HG02678 (cell line): ENCODE results near the gene HSD17B11.
"Not testable (repeated sequence)": the region's sequence is repeated elsewhere in the genome, so short reads cannot be mapped to it uniquely, and the experiment has no call there.

Experiments used
- ATAC-seq: cut with Tn5 transposase; IDR thresholded peaks from one replicate; pipeline ENCODE4 v1.9.1; 2021; ENCODE audit warnings: mild to moderate bottlenecking, moderate library complexity; ENCODE audit not compliant: unreplicated experiment

The HSD17B11 gene, protein sequence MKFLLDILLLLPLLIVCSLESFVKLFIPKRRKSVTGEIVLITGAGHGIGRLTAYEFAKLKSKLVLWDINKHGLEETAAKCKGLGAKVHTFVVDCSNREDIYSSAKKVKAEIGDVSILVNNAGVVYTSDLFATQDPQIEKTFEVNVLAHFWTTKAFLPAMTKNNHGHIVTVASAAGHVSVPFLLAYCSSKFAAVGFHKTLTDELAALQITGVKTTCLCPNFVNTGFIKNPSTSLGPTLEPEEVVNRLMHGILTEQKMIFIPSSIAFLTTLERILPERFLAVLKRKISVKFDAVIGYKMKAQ

DNA sequence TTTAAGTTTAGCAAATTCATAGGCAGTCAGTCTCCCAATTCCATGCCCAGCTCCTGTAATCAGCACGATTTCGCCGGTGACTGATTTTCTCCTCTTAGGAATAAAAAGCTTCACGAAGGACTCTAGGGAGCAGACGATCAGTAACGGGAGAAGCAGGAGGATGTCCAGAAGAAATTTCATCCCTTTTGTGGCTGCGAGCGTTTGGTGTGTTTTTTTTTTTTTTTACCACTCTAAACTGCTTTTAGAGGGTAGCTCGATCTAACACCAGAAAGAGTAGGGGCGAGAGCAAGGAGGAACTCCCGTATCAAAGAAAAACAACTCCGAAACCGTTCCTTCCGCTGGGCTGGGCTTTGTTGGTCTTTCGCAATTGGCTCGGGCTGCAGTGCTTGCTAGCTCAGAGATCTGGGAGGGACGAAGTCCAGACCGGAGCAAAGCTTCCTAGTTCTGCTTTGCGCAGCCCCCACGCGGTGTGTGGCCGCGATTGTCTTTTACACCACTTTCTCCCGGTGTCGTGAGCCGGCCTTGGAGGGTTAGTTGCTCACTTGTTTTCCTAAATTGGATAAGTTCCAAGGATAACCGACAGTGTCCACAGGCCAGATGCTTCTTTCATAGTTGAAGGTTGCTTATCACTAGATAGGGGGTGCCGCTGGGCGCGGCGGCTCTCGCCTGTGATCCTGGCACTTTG lies at the start of gene HSD17B11:
Gene HSD17B11, minus strand, starts transcription at position 298 of the 685 bp plus-strand sequence. Its CDS starts 118 bp downstream, at position 180.
- ATAC-seq = peak; percentile 100

DNA sequence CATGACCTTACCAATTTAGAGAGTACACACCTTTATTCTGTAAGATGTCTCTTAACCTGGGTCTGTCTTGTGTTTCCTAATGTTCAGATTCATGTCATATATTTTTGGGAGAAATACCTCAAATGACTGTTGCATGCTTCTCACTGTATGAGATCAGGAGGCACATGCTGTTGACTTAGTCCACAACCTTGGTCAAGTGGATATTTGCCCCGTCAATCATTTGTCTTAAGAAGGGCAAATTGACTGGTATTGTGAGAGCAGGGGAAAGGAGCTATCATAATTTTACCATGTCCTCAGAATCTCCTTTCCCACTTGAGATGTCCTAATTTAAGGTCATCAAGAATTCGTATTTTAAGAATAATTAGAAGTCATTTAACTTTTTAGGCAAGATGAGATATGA lies 42.4 kb upstream of the HSD17B11 start:
- no peak for ATAC-seq

DNA sequence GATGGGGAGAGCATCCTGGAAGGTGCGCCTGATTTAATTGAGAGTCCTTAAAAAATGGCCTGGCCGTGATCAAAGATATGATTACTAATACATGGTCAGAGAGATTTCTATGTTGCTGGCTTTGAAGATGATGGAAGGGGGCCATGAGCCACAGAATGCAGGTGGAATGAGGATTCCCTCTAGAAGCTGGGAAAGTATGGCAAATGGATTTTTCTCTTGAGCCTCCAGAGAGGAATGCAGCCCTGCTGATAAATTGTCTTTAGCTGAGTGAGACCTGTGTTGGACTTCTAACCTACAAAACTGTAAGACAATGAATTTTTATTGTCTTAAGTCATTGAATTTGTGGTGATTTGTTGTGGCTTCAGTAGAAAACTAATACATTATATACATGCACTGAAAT lies 39.0 kb upstream of the HSD17B11 start:
- ATAC-seq = no peak

DNA sequence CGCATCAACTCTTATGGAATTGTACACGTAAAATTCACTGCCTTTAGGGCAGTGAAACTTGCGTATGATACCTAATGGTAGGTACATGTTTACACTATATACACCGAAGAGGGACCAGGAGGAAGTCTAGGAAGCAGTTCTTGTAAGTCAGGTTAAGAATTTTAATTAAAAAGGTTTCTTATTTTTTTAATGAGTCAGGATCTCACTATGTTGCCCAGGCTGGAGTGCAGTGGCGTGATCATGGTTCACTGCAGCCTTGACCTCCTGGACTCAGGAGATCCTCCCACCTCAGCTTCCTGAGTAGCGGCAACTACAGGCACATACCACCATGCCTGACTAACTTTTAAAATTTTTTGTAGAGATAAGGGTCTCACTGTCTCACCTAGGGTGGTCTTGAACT lies 38.0 kb upstream of the HSD17B11 start:
- no peak for ATAC-seq

DNA sequence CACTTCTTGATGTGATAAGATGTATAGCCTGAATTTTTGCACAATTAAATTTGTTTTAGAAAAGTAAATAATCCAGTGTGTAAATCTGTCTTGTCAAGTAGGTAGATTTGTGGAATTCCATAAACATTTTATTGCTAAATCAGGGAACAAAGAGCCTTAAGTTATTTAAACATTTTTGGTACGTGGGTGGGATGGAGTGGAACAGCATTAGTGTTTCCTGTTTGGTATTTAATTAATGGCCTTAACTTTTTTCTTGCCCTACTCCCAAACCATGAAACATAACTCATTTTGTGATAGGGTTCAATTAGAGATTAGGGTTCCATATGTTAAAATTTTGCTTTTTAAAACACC lies 36.5 kb upstream of the HSD17B11 start:
- ATAC-seq = no peak

DNA sequence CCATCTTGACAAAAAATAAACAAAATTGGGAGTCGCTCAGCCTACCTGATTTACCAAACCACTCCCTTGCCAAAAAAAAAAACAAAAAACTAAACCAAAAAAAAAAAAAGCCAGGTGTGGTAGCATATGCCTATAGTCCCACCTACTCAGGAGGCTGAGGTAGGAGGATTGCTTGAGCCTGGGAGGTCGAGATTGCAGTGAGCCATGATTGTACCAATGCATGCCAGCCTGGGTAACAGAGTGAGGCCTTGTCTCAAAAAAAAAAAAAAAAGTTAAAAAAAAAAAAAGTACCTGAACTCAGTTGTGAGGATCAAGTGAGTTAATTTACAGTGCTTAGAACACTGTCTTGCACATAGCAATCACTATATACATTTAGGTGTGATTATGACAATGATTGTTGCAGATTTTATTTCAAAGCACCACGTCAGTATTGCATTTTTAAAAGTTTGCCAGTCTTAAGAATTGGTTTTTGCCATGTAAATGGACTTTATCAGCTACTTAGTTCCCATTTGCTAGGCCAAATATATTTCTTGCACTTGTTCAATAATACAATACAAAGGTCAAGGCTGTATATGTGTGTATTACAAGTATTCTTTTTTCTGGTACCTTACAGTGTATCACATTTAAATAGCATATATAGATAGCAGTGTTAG lies 36.0 kb upstream of the HSD17B11 start:
- no peak for ATAC-seq

DNA sequence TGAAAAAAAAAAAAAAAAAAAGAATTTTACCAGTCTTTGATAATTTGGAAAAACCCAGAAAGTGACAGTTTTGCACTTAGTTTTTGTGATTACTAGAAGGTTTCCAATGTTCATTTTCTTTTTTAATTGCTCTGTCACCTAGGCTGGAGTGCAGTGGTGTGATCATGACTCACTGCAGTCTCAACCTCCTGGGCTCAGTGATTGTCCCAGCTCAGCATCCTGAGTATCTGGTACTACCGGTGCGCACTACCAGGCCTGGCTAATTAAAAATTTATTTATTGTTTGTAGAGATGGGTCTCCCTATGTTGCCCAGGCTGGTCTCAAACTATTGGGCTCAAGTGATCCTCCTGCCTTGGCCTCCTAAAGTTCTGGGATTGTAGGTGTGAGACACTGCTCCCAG lies 34.7 kb upstream of the HSD17B11 start:
- ATAC-seq = no peak

DNA sequence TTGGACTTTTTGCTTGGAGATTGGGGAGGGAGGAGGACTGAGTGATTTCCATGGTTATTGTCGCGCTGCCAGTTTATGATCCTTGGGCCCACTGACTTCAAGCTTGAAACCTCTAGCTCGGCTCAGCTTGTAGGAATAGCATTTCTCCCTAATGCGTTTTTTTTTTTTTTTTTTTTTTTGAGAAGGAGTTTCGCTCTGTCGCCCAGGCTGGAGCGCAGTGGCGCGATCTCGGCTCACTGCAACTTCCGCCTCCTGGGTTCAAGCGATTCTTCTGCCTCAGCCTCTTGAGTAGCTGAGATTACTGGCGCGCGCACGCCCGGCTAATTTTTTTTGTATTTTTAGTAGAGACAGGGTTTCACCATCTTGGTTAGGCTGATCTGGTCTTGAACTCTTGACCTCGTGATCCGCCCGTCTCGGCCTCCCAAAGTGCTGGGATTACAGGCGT lies 33.1 kb upstream of the HSD17B11 start:
- ATAC-seq = not testable (repeated sequence)

DNA sequence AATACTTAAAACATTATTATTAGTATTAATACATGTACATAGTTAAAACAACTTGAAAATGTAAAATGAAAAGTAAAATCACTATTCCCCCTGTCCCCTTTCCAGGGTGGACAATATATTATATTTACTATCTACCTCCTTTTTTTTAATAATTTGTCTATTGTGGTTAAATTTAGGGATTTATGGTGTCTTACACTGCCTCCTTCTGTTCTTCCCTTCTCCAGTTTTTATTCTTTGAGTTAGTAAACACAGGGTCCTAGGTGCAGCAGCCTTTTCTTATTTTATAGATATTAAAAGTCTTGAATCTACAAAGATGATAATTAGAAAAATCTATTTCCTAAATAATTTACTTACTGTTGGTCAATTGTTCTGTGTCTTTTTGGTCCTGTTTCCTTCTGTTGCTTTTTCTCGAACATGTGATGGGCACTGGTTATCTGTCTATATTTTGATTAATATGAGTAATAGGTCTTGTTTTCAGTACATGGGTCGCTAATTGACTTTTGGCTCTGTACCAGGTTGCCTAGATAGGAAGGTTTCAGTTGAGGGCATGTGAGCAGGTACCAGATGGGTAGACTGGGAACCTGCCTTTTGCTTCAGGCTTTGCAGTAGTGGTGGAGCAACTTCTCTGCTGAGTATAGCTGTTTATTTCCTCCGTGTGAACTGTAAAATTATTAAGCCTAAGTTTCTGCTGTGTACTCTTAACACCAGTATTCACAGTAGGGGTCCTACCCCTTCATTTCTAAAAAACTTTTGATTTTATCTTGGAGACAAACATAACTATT lies 32.5 kb upstream of the HSD17B11 start:
- no peak for ATAC-seq

DNA sequence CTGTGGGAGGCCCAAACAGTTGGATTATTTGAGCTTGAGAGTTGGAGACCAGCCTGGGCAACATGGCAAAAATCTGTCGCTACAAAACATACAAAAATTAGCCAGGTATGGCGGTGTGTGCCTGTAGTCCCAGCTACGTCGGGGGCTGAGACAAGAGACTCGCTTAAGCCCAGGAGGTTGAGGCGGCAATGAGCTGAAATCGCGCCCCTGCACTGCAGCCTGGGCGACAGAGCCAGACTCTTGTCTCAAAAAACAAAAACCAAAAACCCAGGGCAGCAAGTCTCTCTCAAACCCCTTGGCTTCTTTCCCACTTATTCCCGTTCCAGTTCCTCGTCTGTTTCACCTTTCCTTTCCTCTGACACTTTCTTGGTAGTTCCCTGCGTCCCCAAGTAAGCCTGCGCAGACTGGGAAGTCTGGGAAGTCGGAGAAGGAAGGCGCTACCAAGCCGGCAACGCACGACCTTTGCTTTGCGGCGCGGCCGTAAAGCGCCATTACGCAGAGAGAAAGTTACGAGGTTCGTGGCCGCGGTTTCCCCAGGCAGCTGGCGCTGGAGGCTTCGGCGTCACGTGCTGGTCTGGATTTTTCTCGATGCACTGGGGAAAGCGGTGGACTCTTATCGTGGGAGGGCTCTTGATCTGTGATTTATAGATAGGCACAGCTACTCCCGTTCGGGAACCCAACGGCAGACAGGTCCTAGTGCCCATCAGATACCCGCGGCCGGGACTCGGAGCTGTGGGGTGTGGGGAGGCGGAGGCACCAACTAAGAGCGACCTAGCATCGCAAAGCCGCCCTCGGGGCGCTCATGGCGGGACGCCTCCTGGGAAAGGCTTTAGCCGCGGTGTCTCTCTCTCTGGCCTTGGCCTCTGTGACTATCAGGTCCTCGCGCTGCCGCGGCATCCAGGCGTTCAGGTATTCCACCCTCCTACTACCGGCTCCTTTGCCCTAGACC lies 31.4 kb upstream of the HSD17B11 start, which contains the start of gene NUDT9:
Gene NUDT9, plus strand, starts transcription at position 470 of the 949 bp plus-strand sequence. Its CDS starts 333 bp downstream, at position 803.
- ATAC-seq = peak; percentile 88

DNA sequence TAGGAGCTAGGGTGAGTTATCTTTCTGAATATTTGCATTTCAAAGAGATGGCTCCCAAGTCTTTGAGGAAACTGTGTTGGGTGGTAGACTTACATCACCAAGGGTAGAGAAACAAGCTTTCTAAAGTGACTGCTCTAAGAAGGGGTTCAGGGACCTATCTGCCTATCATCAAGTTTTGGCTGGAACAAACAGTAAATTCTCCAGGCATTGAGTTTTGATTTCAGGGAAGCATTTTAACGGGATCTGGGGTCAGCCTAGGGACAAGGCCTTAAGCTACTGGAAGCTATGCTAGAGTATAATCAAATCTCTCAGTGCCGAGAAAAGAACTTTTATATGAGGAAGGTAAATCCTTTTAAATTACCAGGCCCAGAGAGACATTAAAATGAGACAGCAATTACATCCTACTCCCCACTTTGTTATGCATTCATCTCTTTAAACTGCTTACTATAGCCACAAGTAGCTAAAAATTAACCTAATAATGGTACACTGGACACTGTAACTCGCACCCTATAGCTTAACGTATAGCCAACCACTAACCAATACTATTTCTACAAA lies 29.4 kb upstream of the HSD17B11 start:
- ATAC-seq = no peak

DNA sequence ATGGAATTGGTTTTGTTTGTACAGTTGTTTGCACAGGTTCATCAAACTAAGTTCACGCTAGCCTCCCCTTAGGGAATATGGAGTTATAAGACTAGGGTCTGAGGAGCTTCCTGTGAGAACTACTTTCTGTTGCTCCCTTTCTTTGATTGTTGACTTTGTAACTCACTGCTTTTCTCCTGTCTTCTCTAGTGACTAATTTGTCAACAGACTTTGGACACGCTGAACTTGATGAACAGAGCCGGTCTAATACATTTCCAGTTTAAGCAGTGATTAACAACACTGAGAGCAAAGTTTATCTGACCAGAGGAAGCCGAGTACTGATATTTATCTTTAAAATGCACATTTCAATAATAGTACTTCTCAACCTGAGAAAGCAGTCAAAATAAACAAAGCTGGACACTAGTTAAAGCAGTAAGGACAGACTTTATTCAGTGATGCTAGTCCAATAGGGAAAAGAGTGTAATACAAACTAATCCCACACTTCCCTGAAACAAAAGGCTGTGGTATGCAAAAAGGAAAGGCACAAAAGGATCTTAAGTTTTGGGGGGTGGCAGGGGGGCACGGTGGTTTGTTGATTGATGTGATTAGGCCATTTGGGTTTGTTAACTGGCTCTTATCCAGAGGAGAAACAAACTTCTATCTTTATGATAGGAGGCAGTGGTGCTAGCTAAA lies 28.7 kb upstream of the HSD17B11 start:
- ATAC-seq = no peak

DNA sequence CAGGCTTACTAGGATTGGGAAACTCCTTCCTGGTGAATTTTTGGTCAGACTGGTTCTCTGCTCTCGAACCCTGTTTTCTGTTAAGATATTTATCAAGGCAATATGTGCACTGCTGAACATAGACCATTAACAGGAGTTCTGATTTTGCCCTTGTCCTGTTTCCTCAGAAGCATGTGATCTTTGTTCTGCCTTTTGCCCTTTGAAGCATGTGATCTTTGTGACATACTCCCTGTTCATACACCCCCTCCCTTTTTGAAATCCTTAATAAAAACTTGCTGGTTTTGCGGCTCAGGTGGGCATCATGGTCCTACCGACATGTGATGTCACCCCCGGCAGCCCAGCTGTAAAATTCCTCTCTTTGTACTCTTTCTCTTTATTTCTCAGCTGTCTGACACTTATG lies 27.4 kb upstream of the HSD17B11 start:
- ATAC-seq = not testable (repeated sequence)

DNA sequence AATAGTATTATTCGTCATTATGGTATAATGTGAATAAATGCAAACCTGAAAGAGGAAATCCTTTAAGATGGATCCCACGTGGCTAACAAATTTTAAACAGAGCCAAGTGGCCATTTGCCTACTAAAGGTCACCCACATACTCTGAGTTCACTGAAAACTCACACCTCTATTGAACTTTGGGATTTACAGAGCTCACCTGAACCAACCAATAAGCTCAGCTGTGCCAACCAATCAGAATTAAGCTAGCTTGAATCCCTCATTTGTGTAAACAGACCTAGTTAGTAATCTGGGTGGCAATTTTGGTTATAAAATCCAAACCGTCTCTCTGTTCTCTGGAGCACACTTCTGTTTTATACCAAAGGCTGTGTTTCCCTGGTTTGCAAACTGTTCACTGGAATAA lies 26.0 kb upstream of the HSD17B11 start:
- ATAC-seq = no peak

DNA sequence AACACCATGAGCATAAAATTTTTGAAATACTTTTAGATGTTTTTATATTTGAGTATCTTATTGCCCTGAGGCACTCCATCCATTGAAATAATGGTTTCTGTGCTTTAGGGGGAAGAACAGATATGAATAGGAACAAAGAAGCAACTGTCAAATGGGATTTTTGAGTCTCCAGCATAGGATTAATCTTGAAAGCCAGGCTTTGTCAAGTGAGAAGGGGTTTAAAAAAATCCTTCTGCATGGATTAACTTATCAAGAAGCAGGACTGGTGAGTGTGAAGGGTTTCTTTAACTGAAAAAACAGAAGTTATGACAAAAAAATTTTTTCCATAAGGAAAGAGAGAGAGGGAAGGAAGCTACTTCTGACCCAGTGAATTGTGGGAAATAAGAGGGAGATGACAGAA lies 23.8 kb upstream of the HSD17B11 start:
- ATAC-seq = no peak

DNA sequence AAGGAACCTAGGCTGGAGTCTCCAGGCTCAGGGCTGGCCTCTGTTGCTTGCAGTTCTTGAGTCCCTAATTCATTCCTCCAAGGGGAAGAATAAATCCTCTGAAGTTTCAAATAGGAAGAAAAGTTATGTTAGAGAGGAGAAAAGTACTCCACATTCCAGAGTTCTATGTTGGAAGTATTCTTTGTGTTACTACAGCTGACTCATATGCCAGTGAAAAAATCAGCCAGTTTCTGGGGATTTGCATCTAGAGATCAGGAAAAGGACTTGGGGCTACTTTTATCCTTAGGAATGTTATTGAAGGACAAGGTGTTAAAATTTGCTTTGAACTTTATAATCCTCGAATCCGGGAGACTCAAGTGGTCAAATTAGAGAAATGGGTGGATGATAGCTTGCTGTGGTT lies 19.7 kb upstream of the HSD17B11 start:
- ATAC-seq = no peak

DNA sequence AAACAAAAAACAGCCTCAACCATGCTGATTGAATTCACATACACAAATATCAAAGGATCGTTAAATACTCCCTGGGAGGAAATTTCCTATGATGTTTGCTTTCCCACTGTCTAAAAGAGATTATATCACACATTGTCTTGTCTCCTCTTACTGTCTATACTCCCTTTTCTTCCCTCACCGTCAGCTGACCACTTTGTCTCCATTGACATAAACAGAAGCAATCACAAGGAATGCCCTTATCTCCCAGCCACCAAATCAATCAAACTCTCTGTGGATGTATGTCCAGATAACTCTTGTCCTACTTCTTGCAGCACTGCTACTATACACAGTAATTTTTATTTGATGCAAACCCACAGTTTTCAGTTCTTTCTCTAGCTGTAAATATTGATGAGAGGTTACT lies 19.2 kb upstream of the HSD17B11 start:
- no peak for ATAC-seq

DNA sequence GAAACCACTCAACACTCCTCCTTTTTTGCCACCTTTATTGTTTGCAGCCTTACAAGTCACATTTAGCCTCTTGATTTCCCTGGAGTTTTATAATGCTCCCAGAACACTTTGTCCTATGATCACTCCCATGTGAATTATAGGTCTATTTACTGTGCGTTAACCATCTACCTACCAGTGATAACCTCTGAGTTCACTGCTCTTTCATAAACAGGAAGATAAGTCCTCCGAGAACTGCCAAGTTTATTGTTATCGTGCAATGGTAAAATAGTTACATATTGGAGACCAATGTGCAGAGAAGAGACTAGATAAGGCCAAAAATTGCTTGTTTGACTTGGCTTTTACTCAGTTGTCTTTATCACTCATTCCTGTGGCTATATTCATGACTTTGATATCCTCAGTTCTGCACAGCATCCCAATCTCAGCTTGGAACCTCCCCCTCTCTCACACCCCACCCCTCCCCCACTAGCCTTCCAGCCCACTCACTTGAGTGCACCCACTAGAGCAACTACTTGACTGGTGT lies 18.5 kb upstream of the HSD17B11 start:
- no peak for ATAC-seq

DNA sequence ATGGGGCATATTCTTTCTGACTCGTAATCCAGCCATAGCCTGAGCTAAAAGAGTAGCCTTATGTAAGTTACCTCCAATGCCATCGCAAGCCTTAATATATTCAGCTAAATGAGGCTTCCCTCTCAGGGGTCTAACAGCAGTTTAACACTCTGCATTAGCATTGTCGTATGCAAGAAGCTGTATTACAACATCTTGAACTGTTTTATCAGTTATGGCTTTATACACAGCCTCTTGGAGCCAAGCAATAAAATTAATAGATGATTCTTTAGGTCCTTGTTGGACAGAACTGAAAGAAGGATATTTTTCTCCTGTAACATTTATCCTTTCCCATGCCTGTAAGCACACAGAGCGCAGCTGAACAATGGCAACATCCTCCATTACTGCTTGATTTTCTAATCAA lies 15.9 kb upstream of the HSD17B11 start:
- ATAC-seq = not testable (repeated sequence)
